ENCODE measurements around the gene DBP.
"Not testable (repeated sequence)": the region's sequence is repeated elsewhere in the genome, so short reads cannot be mapped to it uniquely, and the experiment has no call there.

Gene DBP

GRCh38 chr19:48636859-48637448 lies at the start of gene DBP:
TSS of gene DBP (minus strand) at chr19:48637379. CDS start at chr19:48636994, 385 bp downstream.
- DNase-seq (ENCODE audit: low read depth) = no peak

GRCh38 chr19:48686637-48687036 lies 49.5 kb upstream of the DBP start:
- not testable (repeated sequence) for DNase-seq (ENCODE audit: low read depth)

- no peak for DNase-seq (ENCODE audit: low read depth)
These were observed 48.9 kb upstream of the DBP start for GRCh38 chr19:48686088-48686487.

GRCh38 chr19:48685583-48685982 lies 48.4 kb upstream of the DBP start:
- DNase-seq (ENCODE audit: low read depth) = no peak

- peak; percentile 8 for DNase-seq (ENCODE audit: low read depth)
These were observed 46.2 kb upstream of the DBP start for GRCh38 chr19:48683349-48683748.

- DNase-seq (ENCODE audit: low read depth) = peak; percentile 97
These were observed 43.9 kb upstream of the DBP start for GRCh38 chr19:48681127-48681470.

GRCh38 chr19:48680436-48681126 lies 43.4 kb upstream of the DBP start:
- DNase-seq (ENCODE audit: low read depth) = no peak

GRCh38 chr19:48680006-48680405 lies 42.8 kb upstream of the DBP start:
- not testable (repeated sequence) for DNase-seq (ENCODE audit: low read depth)

- no peak for DNase-seq (ENCODE audit: low read depth)
These were observed 41.0 kb upstream of the DBP start for GRCh38 chr19:48678201-48678600.

- DNase-seq (ENCODE audit: low read depth) = no peak
These were observed 39.7 kb upstream of the DBP start for GRCh38 chr19:48676887-48677286.

- DNase-seq (ENCODE audit: low read depth) = no peak
These were observed 39.3 kb upstream of the DBP start for GRCh38 chr19:48676487-48676886.

GRCh38 chr19:48674921-48675824 lies 38.0 kb upstream of the DBP start:
- peak; percentile 67 for DNase-seq (ENCODE audit: low read depth)

- no peak for DNase-seq (ENCODE audit: low read depth)
These were observed 37.1 kb upstream of the DBP start for GRCh38 chr19:48674216-48674809.

- no peak for DNase-seq (ENCODE audit: low read depth)
These were observed 36.4 kb upstream of the DBP start for GRCh38 chr19:48673436-48674100.

- DNase-seq (ENCODE audit: low read depth) = no peak
These were observed 35.8 kb upstream of the DBP start, which contains the start of gene NTN5 for GRCh38 chr19:48672994-48673393. TSS of gene NTN5 (minus strand) at chr19:48673017. CDS start at chr19:48670986, 2,031 bp downstream.

GRCh38 chr19:48671446-48671995 lies 34.3 kb upstream of the DBP start:
- no peak for DNase-seq (ENCODE audit: low read depth)

- DNase-seq (ENCODE audit: low read depth) = no peak
These were observed 33.7 kb upstream of the DBP start for GRCh38 chr19:48670699-48671445.

GRCh38 chr19:48669903-48670668 lies 32.9 kb upstream of the DBP start:
- DNase-seq (ENCODE audit: low read depth) = no peak

- DNase-seq (ENCODE audit: low read depth) = no peak
These were observed 31.6 kb upstream of the DBP start for GRCh38 chr19:48668761-48669160.

- no peak for DNase-seq (ENCODE audit: low read depth)
These were observed 31.2 kb upstream of the DBP start for GRCh38 chr19:48668332-48668731.
